ENCODE data around the gene ZNF513.
"Not testable (repeated sequence)": the region's sequence is repeated elsewhere in the genome, so short reads cannot be mapped to it uniquely, and the experiment has no call there.

The ZNF513 gene, protein sequence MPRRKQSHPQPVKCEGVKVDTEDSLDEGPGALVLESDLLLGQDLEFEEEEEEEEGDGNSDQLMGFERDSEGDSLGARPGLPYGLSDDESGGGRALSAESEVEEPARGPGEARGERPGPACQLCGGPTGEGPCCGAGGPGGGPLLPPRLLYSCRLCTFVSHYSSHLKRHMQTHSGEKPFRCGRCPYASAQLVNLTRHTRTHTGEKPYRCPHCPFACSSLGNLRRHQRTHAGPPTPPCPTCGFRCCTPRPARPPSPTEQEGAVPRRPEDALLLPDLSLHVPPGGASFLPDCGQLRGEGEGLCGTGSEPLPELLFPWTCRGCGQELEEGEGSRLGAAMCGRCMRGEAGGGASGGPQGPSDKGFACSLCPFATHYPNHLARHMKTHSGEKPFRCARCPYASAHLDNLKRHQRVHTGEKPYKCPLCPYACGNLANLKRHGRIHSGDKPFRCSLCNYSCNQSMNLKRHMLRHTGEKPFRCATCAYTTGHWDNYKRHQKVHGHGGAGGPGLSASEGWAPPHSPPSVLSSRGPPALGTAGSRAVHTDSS

GRCh38 chr2:27380626-27381545 lies at the start of gene ZNF513:
TSS of gene ZNF513 (minus strand) at chr2:27380734. CDS start at chr2:27380526, 208 bp downstream.
- DNase-seq (ENCODE audit: low read depth, low spot score): peak; percentile 81
- H3K27ac ChIP-seq: peak within 1 kb of the TSS; percentile 90

DNA sequence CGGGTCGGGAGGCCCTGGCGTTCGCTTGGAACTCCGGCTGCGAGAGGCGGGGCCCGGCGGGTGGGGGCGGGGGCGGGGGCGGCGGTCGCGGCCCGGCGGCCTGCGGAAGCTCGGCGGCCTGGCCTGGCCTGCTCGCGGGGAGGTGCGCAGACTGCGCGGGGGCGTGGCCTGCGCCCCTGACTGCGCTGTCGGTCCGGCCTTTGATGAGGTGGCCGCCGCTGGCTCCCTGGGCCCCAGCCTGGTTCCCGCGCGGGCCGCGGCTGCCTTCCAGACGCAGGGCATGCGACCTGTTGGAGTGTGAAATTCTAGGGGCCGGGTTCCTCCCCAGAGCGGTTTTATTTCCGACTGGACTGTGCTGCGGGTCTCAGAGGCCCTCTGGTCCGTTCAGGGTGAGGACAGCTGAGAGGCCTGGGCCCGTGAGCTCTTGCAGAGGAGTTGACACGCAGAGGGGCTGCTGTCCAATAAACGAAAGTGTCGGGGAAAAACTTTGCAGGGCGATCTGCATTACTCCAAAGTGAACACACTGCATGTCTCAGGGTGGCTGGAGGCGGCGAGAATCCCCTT lies 48.5 kb upstream of the ZNF513 start:
- peak overlapping the region; percentile 94 for H3K27ac ChIP-seq
- peak; percentile 33 for DNase-seq (ENCODE audit: low read depth, low spot score)

DNA sequence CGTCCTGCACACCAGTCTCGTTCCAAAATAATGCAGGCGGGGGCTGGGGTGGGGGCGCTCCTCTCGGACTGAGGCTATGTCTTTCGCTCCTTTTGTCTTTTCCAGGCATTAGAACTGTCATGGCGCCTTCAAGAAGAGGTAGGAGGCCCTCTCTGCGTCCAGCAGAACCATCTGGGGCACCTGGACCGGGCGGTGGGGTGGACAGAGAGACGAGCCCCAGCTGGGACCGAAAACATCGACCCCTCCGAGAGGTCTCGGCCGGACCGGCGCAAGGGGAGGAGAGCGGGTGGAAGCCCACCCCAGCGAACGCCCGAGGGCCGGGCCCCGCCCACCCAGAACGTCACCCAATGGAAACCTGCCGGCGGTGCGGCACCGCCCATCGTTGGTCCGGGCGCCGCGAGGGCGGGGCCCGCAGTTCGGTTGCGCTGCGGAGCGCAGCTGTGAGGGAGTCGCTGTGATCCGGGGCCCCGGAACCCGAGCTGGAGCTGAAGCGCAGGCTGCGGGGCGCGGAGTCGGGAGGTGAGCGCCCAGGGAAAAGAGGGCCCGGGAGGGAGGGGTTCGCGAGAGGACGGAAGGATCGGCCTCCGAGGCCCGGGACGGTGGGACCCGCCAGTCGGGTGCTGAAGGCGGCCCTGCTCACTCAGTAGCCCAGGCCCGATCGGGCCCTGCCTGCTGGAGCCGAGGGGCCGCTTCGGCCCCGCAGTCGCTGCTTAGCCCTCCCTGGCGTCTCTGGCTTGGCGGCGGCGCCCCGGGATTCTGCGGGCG lies 47.9 kb upstream of the ZNF513 start, which contains the start of gene NRBP1:
Gene NRBP1 (plus strand): TSS at position 419 of the 765 bp plus-strand sequence. CDS start 4,643 bp downstream, outside the sequence.
- peak within 1 kb of the TSS; percentile 94 for H3K27ac ChIP-seq
- DNase-seq (ENCODE audit: low read depth, low spot score): no peak

GRCh38 chr2:27427863-27428212 lies 47.3 kb upstream of the ZNF513 start:
- no peak for DNase-seq (ENCODE audit: low read depth, low spot score)
- H3K27ac ChIP-seq: peak overlapping the region; percentile 94

DNA sequence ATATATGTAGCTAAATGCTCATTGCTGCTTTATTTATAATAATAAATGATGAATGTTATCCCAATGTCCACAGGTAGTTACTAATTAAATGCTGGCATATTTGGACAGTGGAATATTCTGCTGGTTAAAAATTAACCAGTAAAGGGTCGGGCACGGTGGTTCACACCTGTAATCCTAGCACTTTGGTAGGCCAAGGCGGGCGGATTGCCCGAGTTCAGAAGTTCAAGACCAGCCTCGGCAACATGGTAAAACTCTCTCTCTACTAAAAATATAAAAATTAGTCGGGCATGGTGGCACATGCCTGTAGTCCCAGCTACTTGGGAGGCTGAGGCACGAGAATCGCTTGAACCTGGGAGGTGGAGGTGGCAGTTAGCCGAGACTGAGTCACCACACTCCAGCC lies 44.5 kb upstream of the ZNF513 start:
- not testable (repeated sequence) for H3K27ac ChIP-seq; DNase-seq (ENCODE audit: low read depth, low spot score)

- DNase-seq (ENCODE audit: low read depth, low spot score): no peak
These were observed 42.4 kb upstream of the ZNF513 start for GRCh38 chr2:27422958-27423357.

DNA sequence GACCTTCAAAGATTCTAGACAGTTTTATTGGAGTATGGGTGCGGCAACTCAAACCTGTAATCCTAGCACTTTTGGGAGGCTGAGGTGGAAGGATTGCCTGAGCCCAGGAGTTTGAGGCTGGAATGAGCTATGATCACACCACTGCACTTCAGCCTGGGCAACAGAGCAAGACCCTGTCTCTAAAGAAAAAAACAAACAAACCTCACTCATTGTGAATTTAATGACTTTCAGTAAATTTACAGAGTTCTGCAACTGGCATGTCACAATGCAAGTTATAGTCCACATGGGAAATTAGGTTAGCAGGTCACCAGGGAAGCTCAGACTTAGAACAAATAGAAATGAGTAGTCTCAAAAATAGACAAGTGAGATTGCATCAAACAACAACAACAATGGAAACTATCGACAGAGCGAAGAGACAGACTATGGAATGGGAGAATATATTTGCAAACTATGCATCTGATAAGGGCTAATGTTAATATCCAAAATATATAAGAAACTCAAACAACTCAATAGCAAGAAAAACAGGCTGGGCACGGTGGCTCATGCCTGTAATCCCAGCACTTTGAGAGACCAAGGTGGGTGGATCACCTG lies 41.2 kb upstream of the ZNF513 start:
- H3K27ac ChIP-seq: no peak overlapping the region
- DNase-seq (ENCODE audit: low read depth, low spot score): no peak

More at GRCh38 chr2:27422958-27423357, 42.4 kb upstream of the ZNF513 start:
- H3K27ac ChIP-seq: no peak overlapping the region

GRCh38 chr2:27420996-27421395 lies 40.5 kb upstream of the ZNF513 start:
- H3K27ac ChIP-seq: no peak overlapping the region
- DNase-seq (ENCODE audit: low read depth, low spot score): no peak

- H3K27ac ChIP-seq: no peak overlapping the region
- no peak for DNase-seq (ENCODE audit: low read depth, low spot score)
These were observed 35.6 kb upstream of the ZNF513 start for GRCh38 chr2:27416151-27416550.

- DNase-seq (ENCODE audit: low read depth, low spot score): no peak
- H3K27ac ChIP-seq: no peak overlapping the region
These were observed 32.1 kb upstream of the ZNF513 start for GRCh38 chr2:27412419-27413152.

DNA sequence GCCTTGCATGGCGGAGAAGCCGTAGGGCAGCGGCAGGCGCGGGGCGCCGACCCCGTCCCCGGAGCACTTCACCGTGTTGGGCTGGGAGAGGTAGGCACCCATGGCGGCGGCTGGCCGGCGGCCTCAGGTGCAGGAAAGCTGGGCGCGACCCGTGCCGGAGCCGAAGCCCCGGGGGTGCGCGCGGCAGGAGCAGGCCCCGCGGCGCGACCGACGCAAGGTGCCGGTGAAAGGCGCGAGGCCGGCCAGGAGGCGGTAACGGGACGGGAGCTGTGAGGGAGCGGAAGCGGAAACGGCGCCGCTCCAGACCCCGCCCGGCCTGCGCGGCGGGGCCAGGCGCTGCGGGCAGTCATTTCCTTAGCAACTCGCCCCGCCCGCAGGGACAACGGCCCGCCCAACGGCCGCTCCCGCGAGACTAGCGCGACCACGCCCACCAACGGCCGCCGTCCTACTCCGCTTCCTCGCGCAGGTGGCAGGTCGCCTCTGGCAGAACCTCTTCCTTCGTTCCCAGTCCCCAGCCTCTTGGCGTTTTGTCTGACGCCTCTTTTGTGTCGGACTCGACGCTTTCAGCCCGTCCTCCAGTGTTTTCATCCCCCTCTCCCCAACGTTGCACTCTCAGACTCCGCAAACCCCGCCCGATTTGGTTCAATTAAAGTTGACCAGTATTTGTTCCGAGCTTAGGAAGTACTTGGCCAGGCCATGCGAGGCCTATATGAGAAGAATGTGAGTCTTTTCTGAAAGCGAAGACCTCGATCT lies 29.0 kb upstream of the ZNF513 start, which contains the start of gene PPM1G:
Gene PPM1G (minus strand): TSS at position 271 of the 753 bp plus-strand sequence. CDS start 169 bp downstream, at position 102.
- peak; percentile 73 for DNase-seq (ENCODE audit: low read depth, low spot score)
- H3K27ac ChIP-seq: peak within 1 kb of the TSS; percentile 83

DNA sequence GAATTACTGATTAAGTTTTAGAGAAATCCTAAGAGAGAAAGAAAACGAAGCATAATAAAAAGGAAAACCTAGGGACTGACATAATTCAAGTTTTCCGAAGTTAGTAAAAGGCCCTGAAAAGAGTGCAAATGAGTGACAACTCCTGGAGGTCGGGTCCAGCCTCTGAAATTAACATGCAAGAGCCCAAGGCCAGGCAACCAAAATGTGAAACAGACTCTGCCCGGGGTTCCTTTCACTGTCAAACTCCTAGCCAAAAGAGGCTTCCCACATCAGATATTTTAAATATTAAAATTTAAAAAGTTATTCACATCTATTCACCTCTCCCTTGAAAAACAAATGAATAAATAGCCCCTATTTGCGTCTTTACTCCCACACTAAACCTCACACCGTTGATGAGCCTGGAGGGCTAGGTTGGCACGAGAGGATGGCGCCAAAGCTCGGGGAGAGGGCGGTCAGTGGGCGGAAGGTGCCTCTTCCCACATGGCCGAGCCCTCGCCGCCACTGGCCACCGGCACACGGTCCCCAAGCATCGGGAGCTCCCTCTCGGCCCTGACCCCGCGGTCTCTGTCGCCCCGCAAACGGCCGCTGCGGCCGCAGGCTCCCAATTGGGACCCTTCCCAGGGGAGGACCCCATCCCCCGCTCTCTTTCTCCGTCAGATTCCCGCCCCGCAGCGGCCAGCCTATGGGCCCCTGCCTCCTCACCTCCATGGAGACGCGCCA lies 28.2 kb upstream of the ZNF513 start:
- DNase-seq (ENCODE audit: low read depth, low spot score): no peak

DNA sequence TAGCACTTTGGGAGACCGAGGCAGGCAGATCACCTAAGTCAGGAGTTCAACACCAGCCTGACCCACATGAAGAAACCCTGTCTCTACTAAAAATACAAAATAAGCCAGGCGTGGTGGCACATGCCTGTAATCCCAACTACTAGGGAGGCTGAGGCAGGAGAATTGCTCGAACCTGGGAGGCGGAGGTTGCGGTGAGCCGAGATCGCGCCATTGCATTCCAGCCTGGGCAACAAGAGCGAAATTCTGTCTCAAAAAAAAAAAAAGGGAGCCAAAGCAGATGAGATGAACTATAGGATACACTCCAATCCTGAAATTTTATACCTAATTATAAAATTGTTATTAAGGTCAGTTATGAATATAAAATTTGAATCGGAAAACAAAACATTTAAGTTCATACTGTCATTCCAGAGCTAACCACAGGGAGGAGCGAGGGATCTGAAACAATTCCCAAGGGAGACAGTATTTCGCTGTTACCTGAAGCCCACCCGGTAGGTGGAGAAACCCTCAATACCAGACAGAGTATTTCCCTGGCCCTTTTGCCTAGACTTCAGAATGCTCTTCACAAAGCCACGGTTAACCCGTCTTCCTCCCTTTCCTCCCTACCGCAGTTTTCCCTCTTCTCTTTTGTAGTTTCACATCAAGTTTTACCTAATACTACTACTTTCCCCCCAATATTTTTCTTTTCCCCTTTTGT lies 27.4 kb upstream of the ZNF513 start:
- H3K27ac ChIP-seq: peak overlapping the region; percentile 83
- no peak for DNase-seq (ENCODE audit: low read depth, low spot score)

More for the DNA sequence above, 28.2 kb upstream of the ZNF513 start:
- peak overlapping the region; percentile 83 for H3K27ac ChIP-seq

DNA sequence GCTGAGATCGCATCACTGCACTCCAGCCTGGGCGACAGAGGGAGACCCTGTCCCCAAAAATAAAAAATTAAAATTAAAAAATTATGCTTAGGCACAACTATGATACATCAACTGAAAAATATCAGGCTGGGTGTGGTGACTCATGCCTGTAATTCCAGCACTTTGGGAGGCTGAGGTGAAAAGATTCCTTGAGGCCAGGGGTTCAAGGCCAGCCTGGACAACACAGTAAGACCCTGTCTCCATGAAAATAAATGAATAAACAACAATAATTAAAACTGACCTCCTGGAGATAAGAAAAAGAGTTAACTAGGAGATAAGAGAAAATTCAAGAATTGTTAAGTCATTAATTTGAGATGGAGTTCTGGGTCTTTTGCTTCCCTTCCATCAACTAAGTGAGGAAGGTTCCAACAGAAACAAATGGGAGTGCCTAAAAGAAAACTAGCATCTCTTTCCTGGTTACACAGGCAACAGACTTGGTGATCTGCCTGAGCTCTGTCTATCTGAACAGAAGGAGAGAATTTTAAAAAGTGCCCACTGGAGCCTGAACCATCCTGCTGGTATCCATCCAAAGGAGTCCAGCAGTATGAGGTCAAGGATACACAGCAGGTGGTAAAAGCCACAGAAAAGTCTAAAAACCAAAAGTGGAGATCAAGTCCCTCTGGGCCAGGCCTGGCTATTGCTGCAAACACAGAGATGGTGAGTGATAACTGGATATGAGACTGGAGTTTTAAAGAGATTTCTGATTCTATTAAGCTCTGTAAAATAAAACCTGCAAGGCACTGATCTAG lies 20.0 kb upstream of the ZNF513 start:
- no peak for DNase-seq (ENCODE audit: low read depth, low spot score)
- no peak overlapping the region for H3K27ac ChIP-seq

GRCh38 chr2:27398962-27399361 lies 18.4 kb upstream of the ZNF513 start:
- no peak for DNase-seq (ENCODE audit: low read depth, low spot score)
- no peak overlapping the region for H3K27ac ChIP-seq

GRCh38 chr2:27393225-27393624 lies 12.7 kb upstream of the ZNF513 start:
- no peak for DNase-seq (ENCODE audit: low read depth, low spot score)
- no peak overlapping the region for H3K27ac ChIP-seq

Measured in epithelial cell of prostate (primary cell).